Osteoblast (primary cell): ENCODE data around the gene NUP85. TPM values are rescaled to one million over a fixed set of nuclear protein-coding genes. Genes with fewer than 3 reads are reported as not detected.
A peak's percentile ranks its signal among the peaks of the same experiment; 100 is the strongest.

Source experiments
- DNase-seq: peaks from one replicate; pipeline ENCODE4 v3.0.0; 2011; ENCODE audit warnings: low spot score, mixed read lengths; ENCODE audit not compliant: insufficient read length; ENCODE audit errors: missing footprints
- H2AFZ ChIP-seq: 2 replicates; pipeline ENCODE4 v1.6.0; 2011; ENCODE audit warnings: mild to moderate bottlenecking, low read length
- H3K27ac ChIP-seq: 2 replicates; pipeline ENCODE4 v1.5.1; 2011; ENCODE audit warnings: mild to moderate bottlenecking, low read depth, low read length, moderate library complexity
- H3K27me3 ChIP-seq: 2 replicates; pipeline ENCODE4 v1.6.0; 2012; ENCODE audit warnings: mild to moderate bottlenecking, control low read depth, inconsistent platforms, low read length, moderate library complexity; ENCODE audit not compliant: insufficient read depth
- H3K36me3 ChIP-seq: 2 replicates; pipeline ENCODE4 v1.5.1; 2011; ENCODE audit warnings: mild to moderate bottlenecking, low read length, control low read depth, moderate library complexity; ENCODE audit not compliant: insufficient read depth
- H3K4me1 ChIP-seq: 2 replicates; pipeline ENCODE4 v1.5.1; 2011; ENCODE audit warnings: mild to moderate bottlenecking, low read length, control low read depth, moderate library complexity; ENCODE audit not compliant: insufficient read depth
- H3K4me2 ChIP-seq: 2 replicates; pipeline ENCODE4 v1.6.0; 2011; ENCODE audit warnings: mild to moderate bottlenecking, low read length; ENCODE audit not compliant: insufficient read depth
- H3K4me3 ChIP-seq: fragments of 200-600 bp; sonication (generic); 3 replicates; pipeline ENCODE4 v1.5.1; 2012; ENCODE audit warnings: mild to moderate bottlenecking, low read length, inconsistent platforms; ENCODE audit not compliant: insufficient read depth
- H3K79me2 ChIP-seq: 2 replicates; pipeline ENCODE4 v1.6.0; 2012; ENCODE audit warnings: mild to moderate bottlenecking, low read length, control low read depth, inconsistent platforms; ENCODE audit not compliant: insufficient read depth
- H3K9me3 ChIP-seq: 2 replicates; pipeline ENCODE4 v1.5.1; 2011; ENCODE audit warnings: low read depth, low read length, control low read depth
- H4K20me1 ChIP-seq: 2 replicates; pipeline ENCODE4 v1.6.0; 2012; ENCODE audit warnings: mild to moderate bottlenecking, low read length, control low read depth; ENCODE audit not compliant: insufficient read depth
- CTCF ChIP-seq: IDR thresholded peaks from 2 replicates; pipeline ENCODE4 v1.5.1; 2011; ENCODE audit warnings: mild to moderate bottlenecking, low read depth, low read length, moderate library complexity; ENCODE audit errors: extremely low read depth
- total RNA-seq: library from RNA; depleted of rRNA; stranded (reverse); fragments of >200 nt; gene quantifications from 2 replicates; pipeline ENCODE4 v1.2.3, GENCODE V29; 2012

The NUP85 gene
- total RNA-seq, 1 donor: 26.4 TPM

- Histone ChIP-seq H3K79me2 (peaks cover 9% of the 10 kb centered on the region), H3K4me1 (peaks cover 36% of the 10 kb centered on the region), H3K27me3 (no peaks in the 10 kb centered on the region), H3K4me2 (no peak overlapping the region), H3K4me3 (no peak overlapping the region), H4K20me1 (peaks cover 4% of the 10 kb centered on the region), H3K36me3 (peaks cover 29% of the 10 kb centered on the region), H3K9me3 (no peaks in the 10 kb centered on the region), H2AFZ (no peak overlapping the region), H3K27ac (no peak overlapping the region)
- peak; percentile 6 for TF ChIP-seq CTCF
- no peak for DNase-seq
Measured at GRCh38 chr17:75267411-75268232, 62.1 kb downstream of the NUP85 start.

- Histone ChIP-seq H3K27me3 (no peaks in the 10 kb centered on the region), H3K27ac (peak overlapping the region; percentile 80), H4K20me1 (peaks cover 6% of the 10 kb centered on the region), H3K36me3 (peaks cover 12% of the 10 kb centered on the region), H3K9me3 (no peaks in the 10 kb centered on the region), H3K4me3 (peak overlapping the region; percentile 90), H2AFZ (peak overlapping the region; percentile 96), H3K4me2 (peak overlapping the region; percentile 95), H3K79me2 (no peaks in the 10 kb centered on the region), H3K4me1 (peaks cover 50% of the 10 kb centered on the region)
- TF ChIP-seq CTCF: no peak
- DNase-seq: peak; percentile 70
Measured at GRCh38 chr17:75269844-75270217, 64.4 kb downstream of the NUP85 start.

GRCh38 chr17:75270218-75270965 lies 64.9 kb downstream of the NUP85 start:
- Histone ChIP-seq H3K27me3 (no peaks in the 10 kb centered on the region), H3K9me3 (no peaks in the 10 kb centered on the region), H2AFZ (peak overlapping the region; percentile 96), H3K36me3 (peaks cover 11% of the 10 kb centered on the region), H3K27ac (peak overlapping the region; percentile 80), H3K4me1 (peaks cover 50% of the 10 kb centered on the region), H4K20me1 (peaks cover 6% of the 10 kb centered on the region), H3K4me3 (peak overlapping the region; percentile 90), H3K79me2 (no peaks in the 10 kb centered on the region), H3K4me2 (peak overlapping the region; percentile 95)
- DNase-seq: peak; percentile 98
- TF ChIP-seq CTCF: peak; percentile 43

GRCh38 chr17:75270966-75271232 lies 65.4 kb downstream of the NUP85 start, which contains the start of gene MIF4GD:
TSS of gene MIF4GD (minus strand) at chr17:75271231. CDS start at chr17:75270195, 1,036 bp downstream.
- peak within 1 kb of the TSS; percentile 96 for H2AFZ ChIP-seq
- no peak for DNase-seq

More at GRCh38 chr17:75270966-75271232, 65.4 kb downstream of the NUP85 start, which contains the start of gene MIF4GD:
- no peaks in the 10 kb centered on the region for H3K79me2 ChIP-seq
- no peaks in the 10 kb centered on the region for H3K9me3 ChIP-seq
- H3K36me3 ChIP-seq: peaks cover 6% of the 10 kb centered on the region
- peaks cover 50% of the 10 kb centered on the region for H3K4me1 ChIP-seq
- H3K4me2 ChIP-seq: peak within 1 kb of the TSS; percentile 95
- H3K27me3 ChIP-seq: no peaks in the 10 kb centered on the region
- peak within 1 kb of the TSS; percentile 80 for H3K27ac ChIP-seq
- peaks cover 6% of the 10 kb centered on the region for H4K20me1 ChIP-seq
- no peak for TF ChIP-seq CTCF
- H3K4me3 ChIP-seq: peak within 1 kb of the TSS; percentile 90
